ENCODE measurements around the gene IL17F.

The IL17F gene

DNA sequence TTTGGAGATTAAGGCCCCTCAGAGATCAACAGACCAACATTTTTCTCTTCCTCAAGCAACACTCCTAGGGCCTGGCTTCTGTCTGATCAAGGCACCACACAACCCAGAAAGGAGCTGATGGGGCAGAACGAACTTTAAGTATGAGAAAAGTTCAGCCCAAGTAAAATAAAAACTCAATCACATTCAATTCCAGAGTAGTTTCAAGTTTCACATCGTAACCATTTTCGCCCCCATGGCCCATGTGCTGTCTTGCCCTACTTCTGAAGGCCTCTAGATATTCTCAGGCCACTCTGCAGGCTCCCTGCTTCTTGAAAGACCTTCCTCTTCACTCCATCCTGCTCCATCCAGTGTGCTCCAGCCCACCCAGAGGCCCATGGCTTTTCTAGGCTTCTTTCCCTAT lies 53.9 kb downstream of the IL17F start:
- DNase-seq, result no peak

GRCh38 chr6:52189974-52190373 lies 54.3 kb downstream of the IL17F start:
- DNase-seq, result no peak

DNA sequence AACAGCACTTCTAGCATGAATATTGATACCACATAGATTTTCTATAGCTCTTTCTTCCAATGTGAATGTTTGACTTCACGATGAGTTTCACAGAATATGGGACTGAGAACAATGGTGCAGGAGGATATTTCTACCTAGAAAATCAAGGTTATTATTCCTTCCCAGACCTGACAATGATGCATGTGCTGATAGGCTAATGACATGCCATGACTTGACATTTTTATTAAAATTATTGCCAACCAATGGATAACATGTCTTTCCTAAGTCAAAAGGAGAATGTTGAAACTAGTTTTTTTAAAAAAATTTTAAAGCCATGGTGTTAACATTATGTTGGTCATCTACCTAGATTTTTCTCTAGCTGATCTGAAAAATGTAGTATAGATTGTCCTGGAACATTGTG lies 57.2 kb downstream of the IL17F start:
- DNase-seq, result no peak
